Amniotic epithelial cell (primary cell): Measurements from ENCODE around the gene CAGE1.
"Not testable (repeated sequence)": the region's sequence is repeated elsewhere in the genome, so short reads cannot be mapped to it uniquely, and the experiment has no call there.

Experiments used
- DNase-seq: peaks from one replicate; pipeline ENCODE4 v3.0.0-alpha.2; 2010; ENCODE audit warnings: low read depth

The CAGE1 gene

DNA sequence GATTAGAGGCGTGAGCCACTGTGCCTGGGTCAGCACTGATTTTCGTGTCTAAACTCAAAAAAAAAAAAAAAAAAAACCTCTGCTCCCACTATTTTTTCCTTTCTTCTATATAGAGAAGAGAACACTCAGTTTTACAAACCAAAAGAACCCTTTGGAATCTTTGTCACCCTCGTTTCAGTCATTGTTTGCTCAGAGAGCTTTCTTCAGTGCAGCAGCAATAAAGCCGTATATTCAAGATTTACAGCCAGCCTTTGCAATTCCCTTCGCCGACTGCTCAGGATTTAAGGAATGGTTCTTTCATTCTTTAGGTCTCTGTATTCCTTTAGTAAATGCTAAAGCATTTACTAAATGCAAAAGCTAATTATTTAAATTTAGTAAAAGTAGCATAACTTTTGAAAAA is 20.2 kb upstream of the CAGE1 start:
- no peak for DNase-seq

DNA sequence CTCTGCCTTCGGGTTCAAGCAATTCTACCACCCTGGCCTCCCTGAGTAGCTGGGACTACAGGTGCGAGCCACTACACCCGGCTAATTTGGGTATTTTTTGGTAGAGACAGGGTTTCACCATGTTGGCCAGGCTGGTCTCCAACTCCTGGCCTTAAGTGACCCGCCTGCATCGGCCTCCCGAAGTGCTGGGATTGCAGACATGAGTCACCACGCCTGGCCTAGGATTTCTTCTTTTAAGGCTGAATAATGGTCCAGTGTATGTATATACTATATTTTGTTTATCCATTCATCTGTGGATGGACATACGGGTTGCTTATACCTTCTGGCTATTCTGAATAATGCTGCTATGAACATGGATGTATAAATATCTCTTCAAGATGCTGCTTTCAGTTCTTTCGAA is 17.2 kb upstream of the CAGE1 start:
- no peak for DNase-seq

DNA sequence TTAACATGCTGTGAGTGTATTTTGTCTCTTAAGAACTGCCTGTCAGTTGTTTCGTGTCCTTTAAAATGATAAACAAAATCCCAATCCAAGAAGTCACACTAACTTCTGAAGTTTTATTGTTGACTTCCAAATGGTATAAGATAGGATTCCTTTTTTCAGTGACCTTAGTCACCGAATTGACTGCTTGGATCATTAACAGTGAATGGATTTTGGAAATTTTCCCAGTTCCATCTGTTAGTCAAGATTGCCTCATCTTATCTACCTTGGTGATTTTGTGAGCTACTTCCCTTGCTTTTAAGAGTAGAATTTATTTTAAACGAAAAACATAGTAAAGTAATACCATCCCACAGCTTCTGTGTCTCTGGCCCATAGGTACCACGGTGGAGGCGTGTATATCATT is 15.0 kb upstream of the CAGE1 start:
- no peak for DNase-seq

DNA sequence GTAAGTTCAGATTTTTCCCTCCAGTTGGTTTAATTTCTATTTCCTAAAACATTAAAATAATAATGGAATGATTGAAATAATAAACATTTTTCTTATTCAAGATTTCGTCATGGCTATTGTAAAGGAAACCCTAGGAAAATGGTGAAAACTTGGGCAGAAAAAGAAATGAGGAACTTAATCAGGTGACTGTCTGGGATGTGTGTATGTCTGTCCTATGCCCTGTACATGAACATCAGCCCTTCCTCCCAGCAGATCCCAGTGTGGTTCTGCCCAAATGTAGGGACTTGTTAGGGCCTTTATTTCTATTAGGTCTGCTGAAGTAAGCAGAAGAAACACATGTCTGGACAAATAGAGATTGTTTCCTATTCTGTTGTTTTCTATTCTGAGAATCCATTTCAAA is 13.2 kb upstream of the CAGE1 start:
- DNase-seq, result no peak

DNA sequence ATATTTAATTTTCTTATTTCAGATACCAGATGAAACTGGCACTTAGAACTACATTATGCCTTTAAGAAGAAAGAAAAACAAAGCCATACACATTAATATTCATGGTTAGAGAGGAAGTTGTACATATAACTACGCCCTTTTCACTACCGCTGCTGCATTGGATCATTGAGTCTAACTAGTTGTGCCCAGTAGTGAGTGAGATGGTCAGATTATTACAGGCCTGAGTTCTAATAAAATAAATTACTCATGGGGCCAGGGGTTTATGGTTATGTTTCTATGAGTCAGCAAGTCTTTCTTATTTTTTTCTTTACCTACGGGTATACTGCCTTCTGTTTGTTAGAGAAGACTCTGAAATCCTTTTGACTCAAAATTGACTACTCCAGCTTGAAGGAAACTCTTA is 11.5 kb upstream of the CAGE1 start:
- DNase-seq, result peak; percentile 29

DNA sequence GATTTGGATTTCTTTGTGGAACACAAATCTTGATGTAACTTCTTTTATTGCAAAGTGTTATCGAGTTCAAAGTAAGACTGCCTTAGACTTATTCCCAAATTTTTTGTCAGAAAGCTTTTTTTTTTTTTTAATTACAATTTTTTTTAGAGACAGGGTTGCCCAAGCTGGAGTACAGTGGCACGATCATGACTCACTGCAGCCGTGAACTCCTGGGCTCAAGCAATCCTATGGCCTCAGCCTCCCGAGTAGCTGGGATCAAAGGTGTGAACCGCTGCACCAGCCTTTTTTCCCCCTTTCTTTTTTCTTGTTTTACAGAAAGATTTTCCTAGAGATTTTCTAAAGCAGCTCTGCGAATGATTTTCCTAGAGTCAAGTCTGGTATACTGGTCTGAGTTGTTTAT is 2.9 kb upstream of the CAGE1 start:
- DNase-seq, result peak; percentile 47

DNA sequence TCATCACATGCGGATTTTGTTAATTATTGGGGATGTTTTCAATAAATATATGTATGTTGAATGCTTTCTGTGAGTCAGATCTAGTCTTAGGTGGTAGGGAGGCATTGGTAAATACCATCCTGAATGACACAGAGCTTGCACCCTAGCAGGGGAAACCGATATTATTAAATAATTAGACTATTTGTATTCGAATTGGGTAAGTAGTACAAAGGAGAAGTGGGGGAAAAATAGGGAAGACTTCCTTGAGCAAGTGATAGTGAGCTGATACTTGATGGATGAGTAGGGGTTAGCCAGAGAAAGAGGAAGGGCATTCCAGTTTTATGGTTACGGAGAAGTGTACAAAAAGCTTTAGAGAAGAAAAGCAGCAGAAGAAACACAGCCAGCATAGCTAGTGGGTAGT is 1.6 kb upstream of the CAGE1 start:
- peak; percentile 12 for DNase-seq

DNA sequence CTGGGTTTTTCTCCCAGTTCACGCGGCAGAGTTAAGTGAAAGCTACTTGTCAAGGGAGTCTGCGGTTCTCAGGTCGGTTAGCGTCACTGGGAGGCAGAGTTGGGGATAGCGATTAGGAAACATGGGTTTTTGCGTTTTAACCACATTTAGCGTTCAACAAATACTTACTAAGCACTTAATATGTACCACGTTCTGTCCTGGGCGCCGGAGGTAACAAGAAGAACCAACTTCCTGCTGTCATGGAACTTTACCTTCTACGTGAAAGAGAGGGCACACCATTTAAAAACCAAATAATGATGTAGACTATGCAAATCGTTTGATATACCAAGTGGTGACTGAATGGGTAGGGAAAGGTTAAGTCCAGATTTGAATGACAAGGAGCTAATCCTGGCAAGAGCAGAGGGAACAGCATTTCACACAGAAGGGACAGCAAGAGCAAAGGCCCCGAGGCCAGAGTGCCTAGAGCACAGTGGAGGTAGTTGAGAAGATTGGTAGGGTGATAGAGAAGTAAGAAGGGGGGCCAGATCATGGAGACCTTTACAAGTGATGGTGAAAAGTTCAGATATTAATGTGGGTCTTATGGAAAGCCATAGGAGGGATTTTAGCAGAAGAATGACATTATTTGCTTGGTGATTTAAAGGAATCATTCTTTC is 810 bp upstream of the CAGE1 start:
- DNase-seq, result no peak

DNA sequence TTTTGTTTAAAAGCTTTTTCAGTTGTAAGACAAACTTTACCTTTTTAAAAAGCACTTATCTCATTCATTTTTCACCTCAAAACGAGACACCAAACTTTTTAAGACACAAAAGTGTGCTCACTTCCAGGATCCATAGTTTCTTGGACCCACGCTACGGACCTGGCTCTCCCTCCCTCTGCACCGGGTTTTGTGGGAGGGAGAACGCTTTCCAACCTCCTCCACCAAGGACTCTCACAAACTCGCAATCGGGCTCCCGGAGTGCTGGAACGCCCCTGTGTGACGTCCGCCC is 436 bp downstream of the CAGE1 start:
- peak; percentile 56 for DNase-seq

DNA sequence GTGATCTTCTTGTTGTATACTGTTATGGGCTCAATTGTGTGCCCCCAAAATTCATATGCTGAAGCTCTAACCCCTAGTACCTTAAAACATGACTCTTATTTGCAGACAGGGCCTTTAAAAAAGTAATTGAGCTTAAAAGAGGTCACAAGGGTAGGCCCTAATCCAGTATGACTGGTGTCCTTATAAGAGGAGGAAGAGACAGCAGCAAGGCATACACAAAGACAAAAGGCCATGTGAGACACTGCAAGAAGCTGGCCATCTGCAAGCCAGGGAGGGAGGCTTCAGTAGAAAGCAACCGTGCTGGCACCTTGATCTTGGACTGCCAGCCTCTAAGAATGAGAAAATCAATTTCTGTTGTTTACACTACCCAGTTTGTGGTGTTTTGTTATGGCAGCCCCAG is 8.4 kb downstream of the CAGE1 start:
- no peak for DNase-seq

DNA sequence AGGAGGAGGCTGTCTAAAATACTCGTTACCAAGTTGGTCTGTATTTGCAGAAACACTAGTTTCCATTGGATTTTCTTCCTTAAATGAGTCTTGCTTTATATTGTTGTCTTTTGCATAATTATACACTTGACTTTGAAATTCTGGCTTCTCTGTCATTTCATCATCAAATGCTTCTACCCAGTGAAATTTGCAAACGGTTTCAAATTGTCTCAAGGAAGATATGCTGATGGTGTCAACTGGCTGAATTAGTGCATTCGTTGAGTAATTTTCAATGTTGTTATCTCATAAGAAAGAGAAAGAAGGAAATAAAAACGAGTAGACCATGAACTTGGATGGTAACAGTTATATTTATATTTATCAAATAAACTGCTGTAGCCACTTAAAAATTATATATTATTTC is 10.8 kb downstream of the CAGE1 start:
- no peak for DNase-seq

DNA sequence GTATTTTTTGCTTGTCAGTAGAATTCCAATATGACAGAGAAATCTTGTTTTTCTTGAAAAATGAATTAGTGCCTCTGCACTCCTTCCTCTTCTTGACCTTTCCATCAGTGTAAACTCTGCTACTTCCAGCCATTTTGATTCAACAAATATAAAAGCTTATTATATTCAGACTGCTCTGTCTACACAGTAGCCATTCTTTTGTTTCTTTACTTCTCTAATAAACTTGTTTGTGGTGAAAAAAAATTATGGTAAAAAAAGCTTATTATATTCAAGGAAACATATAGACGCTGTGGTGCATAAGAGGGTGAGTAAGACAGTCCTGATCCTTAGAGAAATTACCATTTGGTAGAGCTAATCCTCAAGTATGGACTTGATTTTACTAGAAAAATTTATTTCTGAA is 11.6 kb downstream of the CAGE1 start:
- DNase-seq, result no peak

DNA sequence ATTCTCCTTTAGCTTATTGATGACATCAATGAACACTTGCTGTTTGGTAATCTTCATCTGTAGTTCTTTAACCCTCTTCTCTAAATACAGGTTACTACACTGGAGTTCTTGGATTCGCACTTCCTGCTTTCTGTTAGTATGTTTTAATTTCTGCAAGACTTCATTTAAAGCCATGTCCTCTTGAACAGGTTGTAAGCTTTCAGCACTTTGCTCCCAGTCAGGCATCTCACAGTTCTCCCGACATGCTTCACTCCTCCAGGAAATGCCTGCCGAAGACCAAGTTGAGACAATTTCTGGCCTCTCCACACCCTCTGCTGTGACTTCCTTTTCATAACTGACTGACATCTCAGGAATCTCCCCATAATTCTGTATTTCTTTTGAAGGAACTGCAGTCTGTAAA is 15.8 kb downstream of the CAGE1 start:
- no peak for DNase-seq

DNA sequence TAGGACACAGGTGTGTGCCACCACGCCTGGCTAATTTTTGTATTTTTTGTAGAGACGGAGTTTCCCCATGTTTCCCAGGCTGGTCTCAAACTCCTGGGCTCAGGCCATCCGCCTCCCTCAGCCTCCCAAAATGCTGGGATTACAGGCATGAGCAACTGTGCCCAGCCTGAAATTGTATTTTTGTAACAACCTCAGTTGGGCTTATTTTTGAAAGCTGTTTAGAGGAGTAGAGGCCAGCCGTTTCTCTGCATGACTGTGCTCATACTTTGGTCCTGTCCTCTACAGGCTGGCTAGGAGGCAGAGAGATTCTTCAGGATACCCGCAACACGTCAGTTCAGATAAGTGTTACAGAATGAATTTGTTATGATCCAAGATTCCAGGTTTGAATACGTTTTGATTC is 22.1 kb downstream of the CAGE1 start:
- DNase-seq, result no peak

DNA sequence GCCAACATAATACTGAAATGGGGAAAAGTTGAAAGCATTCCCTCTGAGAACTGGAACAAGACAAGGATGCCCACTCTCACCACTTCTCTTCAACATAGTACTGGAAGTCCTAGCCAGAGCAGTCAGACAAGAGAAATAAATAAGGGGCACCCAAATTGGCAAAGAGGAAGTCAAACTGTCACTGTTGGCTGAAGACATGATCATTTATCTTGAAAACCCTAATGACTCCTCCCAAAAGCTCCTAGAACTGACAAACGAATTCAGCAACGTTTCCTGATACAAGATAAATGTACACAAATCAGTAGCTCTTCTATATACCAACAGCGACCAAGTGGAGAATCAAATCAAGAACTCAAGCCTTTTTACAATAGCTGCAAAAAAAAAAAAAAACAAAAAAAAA is 37.6 kb downstream of the CAGE1 start:
- DNase-seq, result not testable (repeated sequence)

DNA sequence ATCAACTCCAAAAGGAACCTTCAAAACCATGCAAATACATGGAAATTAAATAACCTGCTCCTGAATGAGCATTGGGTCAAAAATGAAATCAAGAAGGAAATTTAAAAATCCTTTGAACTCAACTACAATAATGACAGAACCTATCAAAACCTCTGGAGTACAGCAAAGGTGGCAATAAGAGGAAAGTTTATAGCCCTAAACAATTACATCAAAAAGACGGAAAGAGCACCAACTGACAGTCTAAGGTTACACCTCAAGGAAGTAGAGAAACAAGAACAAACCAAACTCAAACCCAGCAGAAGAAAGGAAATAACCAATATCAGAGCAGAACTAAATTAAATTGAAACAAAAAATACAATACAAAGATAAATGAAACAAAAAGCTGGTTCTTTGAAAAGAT is 39.0 kb downstream of the CAGE1 start:
- not testable (repeated sequence) for DNase-seq

DNA sequence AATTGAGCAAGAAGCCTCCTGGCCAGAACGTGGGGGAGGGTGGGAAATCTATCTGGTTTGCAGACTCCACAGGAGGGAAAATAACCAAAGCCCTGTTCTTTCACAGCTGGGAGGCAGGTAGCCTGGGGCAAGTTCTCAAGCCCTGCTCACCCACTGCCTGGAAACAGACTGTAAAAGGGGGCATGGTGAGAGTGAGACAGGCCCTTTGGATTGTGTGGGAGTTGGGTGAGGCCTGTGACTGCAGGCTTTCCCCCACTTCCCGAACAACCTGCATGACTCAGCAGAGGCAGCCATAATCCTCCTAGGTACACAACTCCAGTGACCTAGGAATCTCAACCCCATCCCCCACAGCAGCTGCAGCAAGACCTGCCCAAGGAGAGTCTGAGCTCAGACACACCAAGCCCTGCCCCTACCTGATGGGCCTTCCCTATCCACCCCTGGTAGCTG is 42.0 kb downstream of the CAGE1 start:
- DNase-seq, result peak; percentile 55

DNA sequence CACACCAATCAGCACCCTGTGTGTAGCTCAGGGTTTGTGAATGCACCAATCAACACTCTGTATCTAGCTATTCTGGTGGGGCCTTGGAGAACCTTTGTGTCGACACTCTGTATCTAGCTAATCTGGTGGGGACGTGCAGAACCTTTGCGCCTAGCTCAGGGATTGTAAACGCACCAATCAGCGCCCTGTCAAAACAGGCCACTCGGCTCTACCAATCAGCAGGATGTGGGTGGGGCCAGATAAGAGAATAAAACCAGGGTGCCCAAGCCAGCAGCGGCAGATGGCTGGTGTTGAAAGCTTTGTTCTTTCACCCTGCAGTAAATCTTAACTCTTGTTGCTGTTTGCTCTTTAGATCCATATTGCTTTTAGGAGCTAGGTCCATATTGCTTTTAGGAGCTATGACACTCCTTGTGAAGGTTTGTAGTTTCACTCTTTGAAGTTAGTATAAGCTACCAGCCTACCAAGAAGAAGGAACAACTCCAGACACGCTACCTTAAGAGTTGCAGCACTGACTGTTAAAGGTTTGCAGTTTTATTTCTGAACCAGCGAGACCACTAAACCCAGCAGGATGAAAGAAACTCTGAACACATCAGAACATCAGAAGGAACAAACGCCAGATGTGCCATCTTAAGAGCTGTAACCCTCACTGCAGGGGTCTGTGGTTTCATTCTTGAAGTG is 44.6 kb downstream of the CAGE1 start:
- DNase-seq, result not testable (repeated sequence)

DNA sequence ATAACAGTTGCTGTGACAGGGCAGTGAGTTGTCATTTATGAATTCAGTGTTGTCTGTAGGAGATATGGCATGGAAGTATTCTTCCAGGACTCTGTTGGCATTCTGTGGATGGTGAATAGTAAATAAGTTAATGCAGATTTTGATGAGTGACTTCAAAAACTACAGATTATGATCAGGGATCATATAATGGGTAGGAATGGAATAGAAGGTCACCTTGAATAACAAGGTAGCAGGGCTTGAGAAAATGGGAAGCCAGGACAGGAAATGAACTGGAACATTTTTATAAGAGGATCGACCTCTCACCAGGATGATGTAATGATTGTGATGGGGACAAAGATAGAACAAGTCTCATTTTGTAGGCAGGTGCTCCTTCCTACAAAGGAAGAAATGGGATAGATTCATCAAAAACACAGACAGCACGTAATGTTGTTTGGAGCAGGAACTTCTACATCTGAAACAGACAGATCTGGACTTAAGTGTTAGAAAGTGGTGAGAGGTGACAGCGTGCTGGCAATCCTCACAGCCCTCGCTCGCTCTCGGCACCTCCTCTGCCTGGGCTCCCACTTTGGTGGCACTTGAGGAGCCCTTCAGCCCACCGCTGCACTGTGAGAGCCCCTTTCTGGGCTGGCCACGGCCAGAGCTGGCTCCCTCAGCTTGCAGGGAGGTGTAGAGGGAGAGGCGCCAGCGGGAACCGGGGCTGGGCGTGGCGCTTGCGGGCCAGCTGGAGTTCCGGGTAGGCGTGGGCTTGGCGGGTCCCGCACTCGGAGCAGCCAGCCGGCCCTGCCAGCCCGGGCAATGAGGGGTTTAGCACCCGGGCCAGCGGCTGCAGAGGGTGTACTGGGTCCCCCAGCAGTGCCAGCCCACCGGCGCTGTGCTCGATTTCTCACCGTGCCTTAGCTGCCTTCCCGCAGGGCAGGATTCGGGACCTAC is 45.7 kb downstream of the CAGE1 start:
- DNase-seq, result no peak

DNA sequence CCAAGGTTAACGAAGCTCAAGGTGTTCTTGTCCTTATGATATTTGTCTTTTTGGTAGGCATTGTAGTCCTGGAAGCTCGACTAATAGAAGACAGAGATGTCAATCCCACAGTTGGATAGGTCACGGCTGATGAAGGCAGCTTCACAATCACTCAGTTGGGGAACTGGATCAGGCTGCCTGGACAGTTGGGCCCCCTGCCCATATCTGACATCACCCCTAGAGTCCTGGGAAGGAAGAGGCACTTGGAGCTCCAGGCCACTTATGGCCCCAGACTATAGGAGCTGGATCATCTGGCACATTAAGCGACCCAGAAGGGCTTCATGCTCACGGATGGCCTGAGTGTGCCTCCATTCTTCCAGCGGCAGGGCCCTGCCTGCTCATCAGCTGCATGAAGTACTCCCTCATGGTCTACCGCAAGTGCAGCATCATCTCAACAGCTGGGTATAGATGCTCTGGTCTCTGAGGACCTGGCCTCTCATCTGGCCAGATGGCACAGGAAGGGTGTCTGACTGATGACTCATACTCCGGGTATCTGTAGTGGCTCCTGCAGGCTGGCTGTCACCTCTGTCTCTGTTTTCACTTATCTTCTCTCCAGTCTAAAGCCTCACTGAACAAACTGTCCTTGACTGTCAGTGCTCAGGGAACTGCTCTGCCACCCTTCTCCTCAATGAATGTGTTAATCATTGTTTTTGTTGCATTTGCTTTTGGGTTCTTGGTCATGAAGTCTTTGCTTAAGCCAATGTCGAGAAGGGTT is 47.4 kb downstream of the CAGE1 start:
- no peak for DNase-seq

DNA sequence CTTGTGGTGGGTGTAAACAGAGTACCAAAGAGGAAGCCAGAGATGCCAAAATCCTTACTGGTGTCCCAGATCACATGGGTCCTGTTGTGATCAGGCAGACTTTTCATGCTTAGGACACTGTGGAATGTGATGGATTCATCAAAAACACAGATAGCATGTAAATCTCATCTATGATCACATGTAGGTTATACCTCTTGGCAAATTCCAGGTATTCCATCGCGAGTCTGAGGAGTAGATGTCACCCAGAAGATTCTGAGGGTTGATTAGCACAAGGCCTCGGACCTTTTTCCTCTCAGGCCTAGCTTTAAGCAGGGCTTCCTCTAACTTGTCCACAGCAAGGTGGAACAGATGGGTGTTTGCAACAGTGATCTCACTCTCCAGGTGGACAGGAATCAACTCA is 48.3 kb downstream of the CAGE1 start:
- no peak for DNase-seq

DNA sequence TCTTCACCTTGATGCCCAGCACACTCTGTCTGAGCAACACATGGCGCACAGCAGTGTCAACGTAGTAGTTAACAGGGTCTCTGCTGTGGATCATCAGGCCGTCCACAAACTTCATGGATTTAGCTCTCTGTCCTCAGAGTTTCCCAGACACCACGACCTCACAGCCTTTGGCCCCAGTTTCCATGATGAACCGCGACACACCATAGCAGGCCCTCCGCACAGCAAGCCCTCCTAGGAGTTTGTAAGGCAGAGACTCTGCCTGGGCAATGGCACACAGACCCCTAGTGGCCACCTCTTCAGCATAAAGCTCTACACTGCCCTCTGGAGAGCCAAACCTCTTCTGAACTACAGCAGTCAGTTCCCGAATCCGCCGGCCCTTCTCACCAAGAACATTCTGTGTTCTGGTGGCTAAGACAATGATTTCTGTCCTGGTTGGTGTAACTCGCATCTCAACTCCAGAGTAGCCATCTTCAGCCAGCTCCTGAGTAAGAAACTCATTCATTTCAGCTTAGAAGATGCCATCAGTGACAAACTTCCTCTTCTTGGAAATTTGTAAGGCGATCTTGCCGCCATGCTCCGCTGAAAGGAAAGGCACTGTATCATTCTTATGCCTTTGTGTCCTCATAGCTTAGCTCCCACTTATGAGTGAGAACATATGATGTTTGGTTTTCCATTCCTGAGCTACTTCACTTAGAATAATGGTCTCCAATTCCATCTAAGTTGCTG is 50.4 kb downstream of the CAGE1 start:
- peak; percentile 38 for DNase-seq
